ENCODE measurements around the gene CDH20. TPM values are rescaled to one million over a fixed set of nuclear protein-coding genes. Genes with fewer than 3 reads are reported as not detected.
A peak's percentile ranks its signal among the peaks of the same experiment; 100 is the strongest.

Gene CDH20
- polyA plus RNA-seq, 1 donor: 3.3 TPM

DNA sequence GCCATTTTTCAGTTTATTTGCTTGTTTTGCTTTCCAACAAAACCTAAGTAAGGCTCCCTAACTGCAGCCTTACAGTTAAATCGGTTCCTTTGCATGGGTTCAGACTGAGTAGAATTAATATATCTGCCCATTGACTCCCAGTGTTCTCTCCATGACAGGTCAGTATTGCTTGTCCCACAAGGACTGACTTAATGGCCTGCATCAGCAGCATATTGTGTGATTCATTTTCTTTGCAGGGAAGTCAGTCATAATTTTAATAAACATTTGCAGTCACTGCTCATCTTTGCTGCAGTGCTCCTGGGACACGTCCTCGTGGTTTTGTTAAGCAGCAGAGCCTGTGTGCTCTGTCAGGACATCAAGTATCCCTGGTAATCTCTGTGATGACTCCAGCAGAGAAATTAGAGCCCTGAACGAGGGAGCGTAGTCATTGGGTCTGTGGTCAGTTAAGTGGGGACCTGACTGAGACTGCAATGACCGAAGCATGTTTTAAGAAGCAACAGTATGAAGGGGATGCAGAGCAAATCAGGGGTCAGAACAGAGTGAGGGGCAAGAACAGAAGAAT lies 93.3 kb downstream of the CDH20 start:
- no peak for DNase-seq

DNA sequence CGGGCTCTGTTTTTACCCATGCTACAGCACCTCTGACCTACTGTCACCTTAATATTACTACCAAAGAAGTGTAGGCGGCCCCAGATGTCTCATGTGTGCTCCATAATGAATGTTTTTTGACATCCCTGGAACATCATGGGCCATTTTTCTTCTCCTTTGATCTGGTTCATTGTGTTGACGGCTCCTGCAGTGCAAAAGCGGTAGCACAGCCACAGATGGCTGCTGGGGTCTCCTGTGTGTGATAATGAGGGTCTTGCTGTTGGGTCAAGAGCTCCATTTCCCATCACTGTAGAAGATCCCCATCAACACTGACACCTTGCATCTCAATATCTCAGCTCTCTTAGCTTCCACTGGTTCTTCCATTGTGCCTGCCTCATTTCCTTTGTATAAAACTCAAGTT lies 95.0 kb downstream of the CDH20 start:
- DNase-seq: no peak

DNA sequence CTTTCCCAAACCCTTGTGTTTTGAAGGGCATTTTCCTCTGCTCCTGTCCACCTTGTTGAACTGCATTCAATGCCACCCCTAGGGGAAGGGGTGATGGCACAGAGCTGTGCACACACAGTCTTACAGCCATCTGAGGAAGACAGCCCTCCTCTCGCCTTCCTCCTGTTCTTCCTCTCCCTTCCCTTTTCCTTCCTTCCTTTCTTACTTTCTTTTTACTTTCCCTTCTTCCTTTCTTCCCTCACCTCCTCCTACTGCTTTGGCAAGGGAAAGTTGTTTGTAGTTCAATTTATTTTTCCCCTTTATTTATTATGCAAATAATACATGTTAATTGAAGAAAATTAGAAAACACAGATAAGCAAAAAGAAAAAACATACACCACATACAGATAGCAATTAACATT lies 99.4 kb downstream of the CDH20 start:
- DNase-seq: no peak

DNA sequence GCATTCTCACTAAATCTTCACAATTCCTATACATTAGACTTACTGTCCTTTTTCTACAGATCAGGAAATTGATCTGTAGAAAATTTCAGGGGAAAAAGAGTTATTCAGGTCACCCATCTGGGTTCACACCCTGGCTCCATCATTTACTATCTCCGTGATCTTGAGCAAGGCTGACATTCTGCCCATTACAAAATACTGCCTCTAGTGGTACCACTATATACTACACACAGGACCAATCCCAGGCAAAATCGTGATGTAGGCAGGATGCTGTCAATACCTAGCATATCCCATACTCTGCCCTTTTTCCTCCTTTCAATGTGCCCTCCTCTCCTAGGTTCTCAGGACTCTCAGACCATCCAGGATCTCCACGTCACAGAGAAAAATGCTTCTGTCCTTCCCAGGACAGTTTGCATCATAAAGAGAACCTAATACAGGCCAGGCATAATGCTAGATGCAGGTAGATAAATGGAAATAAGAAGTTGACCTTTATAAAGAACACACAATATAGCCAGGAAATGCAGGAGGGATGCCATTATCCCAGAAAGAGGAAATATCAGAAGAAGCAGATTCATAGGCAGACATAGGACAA lies 101.9 kb downstream of the CDH20 start:
- no peak for DNase-seq

GRCh38 chr18:61443081-61443725 lies 110.0 kb downstream of the CDH20 start:
- no peak for DNase-seq

GRCh38 chr18:61448316-61448715 lies 115.1 kb downstream of the CDH20 start:
- no peak for DNase-seq

GRCh38 chr18:61459896-61460648 lies 126.8 kb downstream of the CDH20 start:
- DNase-seq: no peak

DNA sequence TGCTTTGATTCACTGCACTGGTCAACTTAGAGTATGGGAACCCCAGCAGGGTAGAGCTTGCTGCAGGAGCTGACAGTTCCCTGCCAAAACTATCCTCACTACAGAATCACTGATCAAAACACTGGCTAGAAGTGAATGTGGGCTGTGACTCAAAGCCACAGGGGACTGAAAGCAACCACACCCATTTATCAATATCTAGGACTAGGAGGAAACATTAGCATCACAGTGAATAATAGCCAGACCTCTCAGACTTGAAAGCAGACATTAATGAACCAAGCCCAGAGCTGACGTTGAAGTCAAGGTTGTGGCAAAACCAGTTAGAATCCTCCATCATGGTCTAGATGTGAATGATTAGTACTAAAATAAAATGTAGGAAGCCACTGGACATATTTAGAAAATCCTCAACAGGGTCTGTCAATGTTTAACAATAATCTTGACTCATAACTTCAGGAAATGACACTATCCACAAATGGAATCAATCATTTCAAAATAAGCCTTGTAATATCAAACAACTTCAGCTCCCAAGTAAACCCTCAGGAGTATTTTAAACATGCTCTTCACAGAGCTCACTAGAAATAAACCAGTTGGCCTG lies 131.4 kb downstream of the CDH20 start:
- no peak for DNase-seq

DNA sequence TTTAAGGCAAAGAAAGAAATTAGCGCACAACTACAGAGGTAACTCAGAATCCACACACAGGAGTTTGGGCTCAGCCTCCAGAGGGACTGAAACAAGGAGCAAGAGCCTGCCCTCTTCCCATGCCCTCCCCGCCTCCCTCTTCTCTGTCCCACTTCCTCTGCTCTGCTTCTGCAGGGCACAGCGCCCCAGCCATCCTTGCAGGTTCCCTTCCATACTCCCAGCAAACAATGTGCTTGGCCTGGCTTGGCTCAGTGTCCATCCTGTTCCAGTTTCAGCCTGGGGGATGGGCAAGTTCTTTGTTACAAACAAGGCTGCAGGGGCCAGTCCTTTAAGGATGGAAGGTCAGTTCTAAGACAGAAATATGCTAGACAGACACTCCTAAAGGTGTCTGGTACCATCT lies 133.5 kb downstream of the CDH20 start:
- no peak for DNase-seq

DNA sequence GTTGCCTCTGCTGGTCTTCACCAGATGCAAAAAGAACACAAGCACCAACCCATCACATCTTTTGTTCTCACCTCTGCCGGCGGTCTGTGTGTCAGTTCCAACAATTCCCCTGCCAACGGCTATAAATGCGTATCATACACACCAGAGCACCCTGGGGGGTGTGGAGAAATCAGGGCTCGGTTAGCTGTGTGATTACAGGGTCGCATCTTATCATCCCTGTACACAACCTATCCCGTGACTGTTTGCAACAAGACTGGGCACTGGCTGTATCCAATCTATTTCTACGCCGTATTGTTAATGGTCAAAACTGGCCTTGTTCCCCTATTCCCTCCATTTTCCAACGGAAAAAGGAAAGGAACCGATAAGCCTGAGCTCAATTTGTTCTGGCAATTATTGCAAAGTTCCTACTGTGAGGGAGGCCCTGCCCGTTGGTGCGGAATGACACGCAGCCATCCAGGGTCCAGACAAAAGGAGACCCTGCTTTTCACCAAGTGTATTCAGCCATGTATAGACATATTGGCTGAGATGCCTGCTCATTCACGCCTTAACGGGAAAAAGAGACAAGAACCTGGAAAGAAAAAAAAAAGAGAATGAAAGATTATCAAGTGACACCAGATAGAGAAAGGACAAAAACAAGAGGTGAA lies 136.9 kb downstream of the CDH20 start:
- no peak for DNase-seq

DNA sequence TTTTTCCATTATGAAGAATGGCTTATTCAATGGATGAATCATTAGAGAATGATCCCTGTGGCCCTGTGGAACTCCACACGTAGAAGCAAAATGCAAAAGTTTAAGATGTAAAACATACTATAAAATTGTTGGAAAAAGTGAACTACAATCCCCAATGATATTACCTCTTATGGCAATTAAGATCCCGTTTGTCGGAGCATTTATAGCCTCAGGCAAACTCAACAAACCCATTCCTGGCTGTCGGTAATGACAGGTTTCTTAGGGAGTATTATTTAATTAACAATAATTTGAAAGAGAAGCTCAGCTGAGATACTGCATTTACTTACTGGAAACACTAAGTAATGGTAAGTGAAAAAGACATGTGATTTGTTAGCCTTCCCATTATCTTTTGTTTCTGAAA lies 138.3 kb downstream of the CDH20 start:
- DNase-seq: no peak

GRCh38 chr18:61471942-61472341 lies 138.7 kb downstream of the CDH20 start:
- no peak for DNase-seq

DNA sequence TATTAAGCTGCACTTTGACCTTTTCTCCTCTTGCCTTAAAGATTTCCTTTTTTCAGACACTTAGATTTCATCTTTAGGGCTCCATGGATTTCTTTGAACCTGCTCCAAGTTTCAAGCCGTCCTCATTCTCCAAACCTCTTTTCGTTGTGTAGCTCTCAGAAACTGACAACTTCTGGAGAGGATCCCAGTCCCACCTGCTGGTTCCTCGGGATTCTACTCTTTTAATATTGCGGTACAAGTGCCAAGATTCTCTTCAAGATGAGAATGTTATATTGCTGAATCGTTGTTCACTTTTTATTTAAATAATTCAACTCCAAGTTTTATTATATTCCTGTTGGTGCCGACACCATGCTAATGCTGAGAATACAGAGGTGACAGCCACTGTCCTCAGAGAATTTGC lies 141.1 kb downstream of the CDH20 start:
- no peak for DNase-seq

- no peak for DNase-seq
Measured at GRCh38 chr18:61474918-61475317, 141.7 kb downstream of the CDH20 start.

DNA sequence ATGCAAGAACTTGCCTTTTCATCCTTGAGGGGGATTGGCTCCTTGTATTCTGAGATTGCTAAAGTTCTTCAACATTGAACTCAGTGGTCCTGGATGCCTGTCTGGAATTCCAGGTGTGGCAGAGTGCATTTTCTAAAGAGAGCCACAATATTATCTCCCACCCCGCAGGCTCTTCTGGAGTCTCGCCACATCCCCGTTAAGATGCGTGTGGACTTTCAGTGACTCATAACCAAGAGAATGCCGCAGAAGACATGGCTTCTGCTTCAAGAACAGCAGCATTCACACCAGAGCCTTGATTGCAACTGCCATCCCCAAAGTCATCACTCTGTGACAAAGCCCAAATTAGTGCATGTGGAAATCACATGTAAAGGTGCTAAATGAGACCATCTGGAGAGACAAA lies 142.7 kb downstream of the CDH20 start:
- DNase-seq: no peak

GRCh38 chr18:61489334-61489733 lies 156.1 kb downstream of the CDH20 start:
- DNase-seq: no peak

DNA sequence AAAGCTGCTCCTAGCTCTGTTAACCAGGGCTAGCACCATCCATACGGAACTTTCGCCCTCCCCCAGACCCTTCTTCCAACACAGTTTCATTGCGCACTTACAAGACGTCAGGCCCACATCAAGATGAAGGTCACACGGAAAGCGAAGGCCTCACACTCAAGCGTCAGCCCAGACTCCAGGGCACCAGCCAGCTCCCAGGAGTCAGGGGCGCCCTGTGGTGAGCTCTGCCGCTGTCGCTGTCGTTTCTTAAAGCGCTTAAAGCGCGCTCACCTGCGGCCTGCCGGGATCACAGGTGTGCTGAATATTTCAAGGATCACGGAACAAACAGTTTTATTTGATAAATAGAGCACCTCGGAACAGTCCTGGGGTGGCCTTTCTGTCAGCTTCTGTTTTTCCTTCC lies 163.1 kb downstream of the CDH20 start:
- DNase-seq: no peak

- no peak for DNase-seq
Measured at GRCh38 chr18:61497422-61497821, 164.2 kb downstream of the CDH20 start.

- DNase-seq: peak; percentile 71
Measured at GRCh38 chr18:61502472-61502871, 169.2 kb downstream of the CDH20 start.

GRCh38 chr18:61503688-61504087 lies 170.5 kb downstream of the CDH20 start:
- no peak for DNase-seq

- DNase-seq: peak; percentile 53
Measured at GRCh38 chr18:61528961-61529360, 195.7 kb downstream of the CDH20 start.

- no peak for DNase-seq
Measured at GRCh38 chr18:61530681-61531080, 197.5 kb downstream of the CDH20 start.

All from left kidney (tissue), 2 donors.